HG02973 (cell line): ENCODE results near the gene RTRAF.

ENCODE experiments used
- ATAC-seq: cut with Tn5 transposase; IDR thresholded peaks from one replicate; pipeline ENCODE4 v1.9.1; 2021; ENCODE audit warnings: moderate library complexity; ENCODE audit not compliant: unreplicated experiment

Gene RTRAF

GRCh38 chr14:51993285-51993920 lies 4.1 kb downstream of the RTRAF start:
- no peak for ATAC-seq

- ATAC-seq, result no peak
Observed at GRCh38 chr14:51996148-51996746, 6.9 kb downstream of the RTRAF start.

- ATAC-seq, result no peak
Observed at GRCh38 chr14:51998348-51998747, 9.0 kb downstream of the RTRAF start.

GRCh38 chr14:51999084-51999483 lies 9.7 kb downstream of the RTRAF start:
- no peak for ATAC-seq

GRCh38 chr14:52000019-52000582 lies 10.8 kb downstream of the RTRAF start:
- no peak for ATAC-seq

- no peak for ATAC-seq
Observed at GRCh38 chr14:52000696-52001095, 11.3 kb downstream of the RTRAF start.

- ATAC-seq, result no peak
Observed at GRCh38 chr14:52002542-52002941, 13.2 kb downstream of the RTRAF start.

GRCh38 chr14:52003324-52003723 lies 14.0 kb downstream of the RTRAF start:
- no peak for ATAC-seq

- ATAC-seq, result no peak
Observed at GRCh38 chr14:52005625-52006024, 16.3 kb downstream of the RTRAF start.

- no peak for ATAC-seq
Observed at GRCh38 chr14:52006361-52006760, 17.0 kb downstream of the RTRAF start.

- no peak for ATAC-seq
Observed at GRCh38 chr14:52007211-52007610, 17.9 kb downstream of the RTRAF start.

- ATAC-seq, result no peak
Observed at GRCh38 chr14:52007637-52008036, 18.3 kb downstream of the RTRAF start.

GRCh38 chr14:52008136-52008535 lies 18.8 kb downstream of the RTRAF start:
- ATAC-seq, result no peak

GRCh38 chr14:52010173-52010693 lies 20.9 kb downstream of the RTRAF start:
- ATAC-seq, result no peak

GRCh38 chr14:52011523-52011922 lies 22.2 kb downstream of the RTRAF start:
- no peak for ATAC-seq

GRCh38 chr14:52012635-52013034 lies 23.3 kb downstream of the RTRAF start:
- no peak for ATAC-seq

- no peak for ATAC-seq
Observed at GRCh38 chr14:52013984-52014600, 24.7 kb downstream of the RTRAF start.

GRCh38 chr14:52014601-52015267 lies 25.4 kb downstream of the RTRAF start:
- ATAC-seq, result no peak

- no peak for ATAC-seq
Observed at GRCh38 chr14:52015411-52016030, 26.2 kb downstream of the RTRAF start.

GRCh38 chr14:52018252-52018651 lies 28.9 kb downstream of the RTRAF start:
- no peak for ATAC-seq

- ATAC-seq, result no peak
Observed at GRCh38 chr14:52018970-52019369, 29.6 kb downstream of the RTRAF start.
